HEK293 (cell line): ENCODE data around the gene HJURP.

ENCODE experiments used
- CTCF ChIA-PET: fragments of 350-600 bp; formaldehyde crosslinking; extraction: SDS; loops from one replicate; lab custom pipeline; 2021; ENCODE audit warnings: antibody characterized with exemption; lab: Yijun Ruan, JAX
- POLR2A ChIA-PET: fragments of 300-600 bp; formaldehyde crosslinking; extraction: SDS; loops from one replicate; lab custom pipeline; 2020; ENCODE audit warnings: antibody characterized with exemption, inconsistent platforms; lab: Yijun Ruan, JAX
- H3K27ac ChIP-seq: fragments of 200-500 bp; sonication (Bioruptor generic); 2 replicates; pipeline ENCODE4 v1.5.1; 2014; ENCODE audit warnings: low read depth, low read length, control low read depth, inconsistent platforms; ENCODE audit errors: extremely low read depth
- H3K36me3 ChIP-seq, 2 experiments: fragments of 200-500 bp in 1 of 2; sonication (Bioruptor generic) in 1 of 2; 1 replicate in 1 of 2; 2 replicates in 1 of 2; pipeline ENCODE4 v1.5.1; 2014 to 2017; ENCODE audit warnings: inconsistent platforms in 2 of 2, low read length in 2 of 2; ENCODE audit not compliant: control insufficient read depth in 2 of 2, insufficient read depth in 1 of 2
- H3K4me1 ChIP-seq: fragments of 200-500 bp; sonication (Bioruptor generic); 2 replicates; pipeline ENCODE4 v1.5.1; 2014; ENCODE audit warnings: mild to moderate bottlenecking, low read length, inconsistent platforms; ENCODE audit not compliant: control insufficient read depth, insufficient read depth
- H3K4me3 ChIP-seq: 2 replicates; pipeline ENCODE4 v1.5.1; 2011; ENCODE audit warnings: low read depth, mild to moderate bottlenecking, control low read depth, low read length, moderate library complexity
- H3K9me3 ChIP-seq: fragments of 200-500 bp; sonication (Bioruptor generic); 2 replicates; pipeline ENCODE4 v1.5.1; 2014; ENCODE audit warnings: low read depth, low read length, inconsistent platforms; ENCODE audit not compliant: control insufficient read depth, insufficient read depth
- KLF8 ChIP-seq: fragments of 450-650 bp; formaldehyde crosslinking; IDR thresholded peaks from 2 replicates; pipeline ENCODE4 v1.5.1; 2016; ENCODE audit warnings: missing biosample characterization, missing genetic modification characterization
- PRDM1 ChIP-seq: fragments of 450-650 bp; formaldehyde crosslinking; IDR thresholded peaks from 2 replicates; pipeline ENCODE4; 2016; ENCODE audit warnings: missing biosample characterization, missing genetic modification characterization
- PRDM2 ChIP-seq: fragments of 450-650 bp; formaldehyde crosslinking; IDR thresholded peaks from 2 replicates; pipeline ENCODE4 v1.5.1; 2016; ENCODE audit warnings: missing biosample characterization, missing genetic modification characterization, borderline replicate concordance
- SCRT2 ChIP-seq: fragments of 450-650 bp; formaldehyde crosslinking; IDR thresholded peaks from 2 replicates; pipeline ENCODE4 v1.5.1; 2016; ENCODE audit warnings: missing biosample characterization, missing genetic modification characterization
- ZBTB49 ChIP-seq: fragments of 450-650 bp; formaldehyde crosslinking; IDR thresholded peaks from 2 replicates; pipeline ENCODE4 v1.5.1; 2016; ENCODE audit warnings: missing biosample characterization, missing genetic modification characterization, low read depth
- ZNF112 ChIP-seq: fragments of 450-650 bp; formaldehyde crosslinking; IDR thresholded peaks from 2 replicates; pipeline ENCODE4 v1.5.0; 2017; ENCODE audit warnings: missing biosample characterization, missing genetic modification characterization
- ZNF121 ChIP-seq: fragments of 450-650 bp; formaldehyde crosslinking; IDR thresholded peaks from 2 replicates; pipeline ENCODE4 v1.5.1; 2016; ENCODE audit warnings: missing biosample characterization, missing genetic modification characterization
- ZNF133 ChIP-seq: fragments of 450-650 bp; formaldehyde crosslinking; IDR thresholded peaks from 2 replicates; pipeline ENCODE4 v1.5.1; 2016; ENCODE audit warnings: missing biosample characterization, missing genetic modification characterization
- ZNF148 ChIP-seq: fragments of 450-650 bp; formaldehyde crosslinking; IDR thresholded peaks from 2 replicates; pipeline ENCODE4 v1.5.0; 2017; ENCODE audit warnings: missing biosample characterization, missing genetic modification characterization, borderline replicate concordance
- ZNF26 ChIP-seq: fragments of 450-650 bp; formaldehyde crosslinking; IDR thresholded peaks from 2 replicates; pipeline ENCODE4 v1.5.1; 2016; ENCODE audit warnings: missing biosample characterization, missing genetic modification characterization
- ZNF404 ChIP-seq: fragments of 450-650 bp; formaldehyde crosslinking; IDR thresholded peaks from 2 replicates; pipeline ENCODE4 v1.5.1; 2017; ENCODE audit warnings: missing biosample characterization, missing genetic modification characterization
- ZNF416 ChIP-seq: fragments of 450-650 bp; formaldehyde crosslinking; IDR thresholded peaks from 2 replicates; pipeline ENCODE4 v1.5.1; 2016; ENCODE audit warnings: missing biosample characterization, missing genetic modification characterization
- ZNF521 ChIP-seq: fragments of 450-650 bp; formaldehyde crosslinking; IDR thresholded peaks from 2 replicates; pipeline ENCODE4 v1.5.1; 2017; ENCODE audit warnings: missing biosample characterization, mild to moderate bottlenecking, missing genetic modification characterization
- ZNF585B ChIP-seq: fragments of 450-650 bp; formaldehyde crosslinking; IDR thresholded peaks from 2 replicates; pipeline ENCODE4 v1.5.1; 2016; ENCODE audit warnings: missing biosample characterization, missing genetic modification characterization
- ZNF777 ChIP-seq: fragments of 450-650 bp; formaldehyde crosslinking; IDR thresholded peaks from 2 replicates; pipeline ENCODE4 v1.5.1; 2017; ENCODE audit warnings: missing biosample characterization, missing genetic modification characterization, borderline replicate concordance

Gene HJURP

GRCh38 chr2:233803994-233804393 is 50.3 kb downstream of the HJURP start (continued):
- TF ChIP-seq PRDM2 (tag by site-specific recombination) (no peak), SCRT2 (tag by site-specific recombination) (no peak), ZBTB49 (tag by site-specific recombination) (no peak), ZNF148 (tag by site-specific recombination) (no peak), ZNF521 (tag by site-specific recombination) (no peak), ZNF404 (tag by site-specific recombination) (no peak), PRDM1 (no peak), ZNF133 (no peak), KLF8 (tag by site-specific recombination) (no peak), ZNF26 (tag by site-specific recombination) (no peak), ZNF777 (tag by site-specific recombination) (no peak), ZNF585B (tag by site-specific recombination) (no peak)

- Histone ChIP-seq H3K27ac (no peak overlapping the region), H3K36me3 (no peaks in the 10 kb centered on the region), H3K4me1 (no peaks in the 10 kb centered on the region), H3K4me3 (no peak overlapping the region), H3K9me3 (no peaks in the 10 kb centered on the region)
- POLR2A ChIA-PET: no interaction called here
- TF ChIP-seq ZNF416 (tag by site-specific recombination): no peak
- TF ChIP-seq ZNF112 (tag by site-specific recombination): no peak
- no peak for TF ChIP-seq ZNF121
- CTCF ChIA-PET: no interaction called here
These were observed 50.9 kb downstream of the HJURP start for GRCh38 chr2:233803292-233803911.
